Dermis microvascular lymphatic vessel endothelial cell (primary cell): ENCODE results near the gene NT5DC2. TPM values are rescaled to one million over a fixed set of nuclear protein-coding genes. Genes with fewer than 3 reads are reported as not detected.

Experiments used
- DNase-seq, 2 donors: peaks; one replicate each; pipeline versions ENCODE4 v3.0.0 to v3.0.0-alpha.2; 2010; ENCODE audit warnings: low read depth in 2 of 2
- total RNA-seq: library from RNA; depleted of rRNA; stranded (reverse); fragments of >200 nt; gene quantifications from 2 replicates; pipeline ENCODE4 v1.2.1, GENCODE V29; 2014

Gene NT5DC2
- total RNA-seq, 1 donor from 2014 or later: 24.4 TPM

DNA sequence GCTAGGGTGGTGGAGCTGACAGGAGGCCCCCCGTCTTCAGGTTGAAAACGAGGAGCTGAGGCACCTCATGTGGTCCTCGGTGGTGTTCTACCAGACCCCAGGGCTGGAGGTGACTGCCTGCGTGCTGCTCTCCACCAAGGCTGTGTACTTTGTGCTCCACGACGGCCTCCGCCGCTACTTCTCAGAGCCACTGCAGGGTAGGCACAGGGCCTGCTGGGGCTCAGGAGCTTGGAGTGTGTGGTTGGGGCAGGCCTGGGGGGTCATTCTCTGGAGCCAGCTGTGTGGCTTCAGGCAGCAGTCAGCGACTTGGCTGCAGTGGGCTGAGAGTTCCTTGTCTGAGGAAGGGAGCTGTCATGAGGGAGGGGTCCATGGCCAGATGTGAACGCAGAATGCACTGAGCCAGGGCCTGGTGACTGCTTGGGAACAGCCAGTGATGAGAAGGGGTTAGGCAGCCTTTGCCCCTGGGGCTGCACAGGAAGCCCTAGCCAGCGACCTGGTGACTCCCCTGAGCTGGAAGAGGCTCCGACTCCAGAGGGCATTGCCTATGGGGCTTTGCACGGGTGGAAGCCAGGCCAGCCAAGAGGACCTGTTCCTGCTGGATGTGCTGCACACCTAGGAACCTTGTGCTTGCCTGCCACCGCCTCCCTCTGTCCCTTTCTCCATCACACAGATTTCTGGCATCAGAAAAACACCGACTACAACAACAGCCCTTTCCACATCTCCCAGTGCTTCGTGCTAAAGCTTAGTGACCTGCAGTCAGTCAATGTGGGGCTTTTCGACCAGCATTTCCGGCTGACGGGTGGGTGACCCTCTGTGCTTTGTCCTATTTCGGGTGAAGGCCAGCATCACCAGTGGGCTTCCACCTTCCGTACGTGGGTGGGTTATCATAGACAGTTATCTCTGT lies 43.4 kb downstream of the NT5DC2 start:
- peak in 1 of 2 donors; percentile 11 for DNase-seq

DNA sequence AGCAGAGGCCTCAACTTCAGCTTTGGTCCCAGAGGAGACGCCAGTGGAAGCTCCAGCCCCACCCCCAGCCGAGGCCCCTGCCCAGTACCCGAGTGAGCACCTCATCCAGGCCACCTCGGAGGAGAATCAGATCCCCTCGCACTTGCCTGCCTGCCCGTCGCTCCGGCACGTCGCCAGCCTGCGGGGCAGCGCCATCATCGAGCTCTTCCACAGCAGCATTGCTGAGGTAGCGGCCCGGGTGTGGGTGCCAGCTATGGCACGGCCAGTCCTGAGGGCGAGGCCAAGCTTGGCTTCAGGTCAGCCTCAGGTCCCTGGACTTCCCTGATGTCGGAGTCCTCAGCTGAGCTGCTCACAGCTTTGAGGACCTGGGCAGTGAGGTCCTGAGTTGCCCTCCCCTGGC lies 44.2 kb downstream of the NT5DC2 start:
- DNase-seq: no peak

DNA sequence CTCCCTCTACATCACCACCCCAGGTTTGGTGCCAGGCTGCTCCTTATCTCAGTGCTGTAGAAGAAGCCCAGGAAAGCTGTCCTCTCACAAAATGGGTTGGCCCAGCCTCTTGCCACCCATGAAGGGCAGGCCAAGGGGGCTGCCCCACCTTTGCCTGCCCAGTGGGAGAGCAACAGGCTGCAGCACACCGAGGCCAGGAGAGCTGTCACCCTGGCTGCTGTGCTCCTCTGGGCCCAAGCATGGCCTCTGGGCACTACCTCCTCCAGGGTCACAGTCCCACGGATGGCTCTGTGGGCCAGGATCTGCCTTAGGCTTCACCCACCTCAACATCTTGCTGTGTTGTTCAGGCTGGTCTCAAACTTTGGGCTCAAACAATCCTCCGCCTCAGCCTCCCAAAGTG lies 44.9 kb downstream of the NT5DC2 start:
- DNase-seq: no peak

DNA sequence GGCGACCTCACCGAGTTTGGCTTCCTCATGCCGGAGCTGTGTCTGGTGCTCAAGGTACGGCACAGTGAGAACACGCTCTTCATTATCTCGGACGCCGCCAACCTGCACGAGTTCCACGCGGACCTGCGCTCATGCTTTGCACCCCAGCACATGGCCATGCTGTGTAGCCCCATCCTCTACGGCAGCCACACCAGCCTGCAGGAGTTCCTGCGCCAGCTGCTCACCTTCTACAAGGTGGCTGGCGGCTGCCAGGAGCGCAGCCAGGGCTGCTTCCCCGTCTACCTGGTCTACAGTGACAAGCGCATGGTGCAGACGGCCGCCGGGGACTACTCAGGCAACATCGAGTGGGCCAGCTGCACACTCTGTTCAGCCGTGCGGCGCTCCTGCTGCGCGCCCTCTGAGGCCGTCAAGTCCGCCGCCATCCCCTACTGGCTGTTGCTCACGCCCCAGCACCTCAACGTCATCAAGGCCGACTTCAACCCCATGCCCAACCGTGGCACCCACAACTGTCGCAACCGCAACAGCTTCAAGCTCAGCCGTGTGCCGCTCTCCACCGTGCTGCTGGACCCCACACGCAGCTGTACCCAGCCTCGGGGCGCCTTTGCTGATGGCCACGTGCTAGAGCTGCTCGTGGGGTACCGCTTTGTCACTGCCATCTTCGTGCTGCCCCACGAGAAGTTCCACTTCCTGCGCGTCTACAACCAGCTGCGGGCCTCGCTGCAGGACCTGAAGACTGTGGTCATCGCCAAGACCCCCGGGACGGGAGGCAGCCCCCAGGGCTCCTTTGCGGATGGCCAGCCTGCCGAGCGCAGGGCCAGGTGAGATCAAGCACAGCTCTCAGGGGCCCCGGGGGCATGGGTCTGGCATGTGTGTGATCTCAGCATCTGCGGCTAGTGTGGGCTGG lies 45.6 kb downstream of the NT5DC2 start:
- DNase-seq: no peak

DNA sequence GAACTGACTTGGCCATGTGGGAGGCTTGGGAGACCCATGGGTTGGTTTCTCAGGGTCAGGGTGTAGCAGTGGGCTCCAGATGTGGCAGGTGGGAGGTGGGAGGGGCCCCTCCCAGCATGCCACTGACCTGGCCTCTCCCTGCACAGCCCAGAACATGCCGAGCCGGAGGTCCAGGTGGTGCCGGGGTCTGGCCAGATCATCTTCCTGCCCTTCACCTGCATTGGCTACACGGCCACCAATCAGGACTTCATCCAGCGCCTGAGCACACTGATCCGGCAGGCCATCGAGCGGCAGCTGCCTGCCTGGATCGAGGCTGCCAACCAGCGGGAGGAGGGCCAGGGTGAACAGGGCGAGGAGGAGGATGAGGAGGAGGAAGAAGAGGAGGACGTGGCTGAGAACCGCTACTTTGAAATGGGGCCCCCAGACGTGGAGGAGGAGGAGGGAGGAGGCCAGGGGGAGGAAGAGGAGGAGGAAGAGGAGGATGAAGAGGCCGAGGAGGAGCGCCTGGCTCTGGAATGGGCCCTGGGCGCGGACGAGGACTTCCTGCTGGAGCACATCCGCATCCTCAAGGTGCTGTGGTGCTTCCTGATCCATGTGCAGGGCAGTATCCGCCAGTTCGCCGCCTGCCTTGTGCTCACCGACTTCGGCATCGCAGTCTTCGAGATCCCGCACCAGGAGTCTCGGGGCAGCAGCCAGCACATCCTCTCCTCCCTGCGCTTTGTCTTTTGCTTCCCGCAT lies 46.4 kb downstream of the NT5DC2 start:
- no peak for DNase-seq

DNA sequence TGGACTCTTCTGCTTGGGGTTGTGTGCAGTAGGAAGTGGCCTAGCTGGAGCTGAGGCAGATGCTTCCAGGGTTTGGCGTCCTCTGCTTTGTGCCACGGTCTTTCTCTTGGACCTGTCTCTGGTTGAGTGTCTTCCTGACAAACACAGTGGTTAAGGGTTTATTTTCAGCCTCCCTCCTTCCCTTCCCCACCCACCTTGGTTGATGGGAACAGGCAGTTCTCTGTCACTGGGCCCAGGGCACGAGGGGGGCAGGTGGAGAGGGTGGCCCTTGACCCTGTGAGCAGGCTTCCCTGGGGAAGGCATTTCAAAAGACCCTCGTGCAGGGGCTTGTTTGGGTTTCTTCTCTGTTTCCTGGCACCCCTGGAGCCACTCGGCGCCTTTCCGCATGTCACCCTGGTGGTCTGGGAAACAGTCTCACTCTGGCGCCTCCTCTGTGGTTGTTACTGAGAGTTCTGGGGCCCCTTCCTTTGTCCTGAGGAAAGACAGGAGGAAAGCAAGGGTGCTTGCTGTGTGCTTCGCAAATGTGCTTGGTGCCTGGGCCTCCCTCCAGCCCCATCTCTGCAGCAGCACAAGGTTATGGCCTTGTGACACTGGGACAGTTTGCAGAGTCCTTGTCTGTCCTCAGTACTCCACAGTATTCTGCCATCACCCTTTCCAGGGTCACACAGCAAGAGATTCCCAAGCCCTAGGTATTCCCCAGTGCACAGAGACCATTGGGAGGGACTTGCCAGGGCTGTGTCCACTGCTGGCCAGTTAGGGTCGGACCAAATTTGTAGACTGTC lies 48.8 kb downstream of the NT5DC2 start:
- DNase-seq: no peak

DNA sequence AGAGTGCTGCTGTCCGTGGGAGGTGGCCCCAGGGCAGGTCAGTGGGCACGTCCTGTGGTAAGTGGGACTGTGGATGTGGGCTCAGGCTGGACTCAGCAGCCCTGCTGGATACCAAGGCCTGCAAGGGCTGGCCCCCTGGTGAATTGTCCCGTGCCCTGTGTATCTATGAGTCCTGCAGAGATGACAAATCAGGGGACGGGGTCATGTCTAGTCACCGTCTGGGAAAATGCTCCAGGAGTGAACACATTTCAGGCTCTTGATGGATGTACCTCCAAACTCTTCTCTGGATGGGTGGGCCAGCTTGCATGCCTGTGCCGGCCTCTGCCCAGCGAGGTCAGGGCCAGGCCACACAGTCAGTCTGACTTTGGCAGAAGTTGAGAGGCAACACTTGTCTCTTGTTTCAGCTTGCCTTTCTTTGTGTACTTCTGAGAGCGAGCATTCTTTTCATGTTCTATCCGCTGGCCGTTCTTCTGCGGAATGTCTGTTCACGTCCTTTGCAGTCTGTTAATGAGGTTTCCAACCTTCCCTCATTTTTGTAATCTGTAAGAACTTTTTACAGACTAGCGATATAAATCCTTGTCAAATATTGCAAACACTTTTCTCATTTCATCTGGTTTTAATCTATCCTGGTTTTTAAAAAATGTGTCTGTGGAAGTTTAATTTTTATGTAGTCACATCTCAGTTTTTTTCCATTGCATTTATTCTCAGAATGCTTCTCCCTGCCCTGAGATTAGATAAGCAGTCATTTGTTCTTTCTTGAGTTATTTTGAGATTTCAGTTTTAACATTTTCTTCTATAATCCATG lies 49.9 kb downstream of the NT5DC2 start:
- no peak for DNase-seq

DNA sequence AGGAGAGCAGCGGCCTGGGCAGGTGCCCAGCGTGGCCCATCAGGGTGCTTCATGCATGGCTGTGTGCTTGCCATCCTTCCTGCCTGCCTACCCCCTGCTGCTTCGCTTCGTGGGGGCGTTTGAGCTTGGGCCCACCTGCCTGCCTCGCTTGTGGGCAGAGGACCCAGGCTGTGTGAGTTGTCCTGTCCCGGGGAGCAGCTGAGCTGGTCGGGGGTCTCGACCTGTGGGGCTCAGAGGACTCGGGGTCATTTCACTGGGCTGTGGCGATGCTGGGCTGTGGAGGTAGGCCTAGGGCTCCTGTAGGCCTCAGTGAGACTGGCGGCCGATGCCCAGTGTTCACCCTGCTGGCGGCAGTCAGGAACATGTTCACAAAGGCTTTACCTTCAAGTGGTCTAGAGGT lies 50.6 kb downstream of the NT5DC2 start:
- no peak for DNase-seq

DNA sequence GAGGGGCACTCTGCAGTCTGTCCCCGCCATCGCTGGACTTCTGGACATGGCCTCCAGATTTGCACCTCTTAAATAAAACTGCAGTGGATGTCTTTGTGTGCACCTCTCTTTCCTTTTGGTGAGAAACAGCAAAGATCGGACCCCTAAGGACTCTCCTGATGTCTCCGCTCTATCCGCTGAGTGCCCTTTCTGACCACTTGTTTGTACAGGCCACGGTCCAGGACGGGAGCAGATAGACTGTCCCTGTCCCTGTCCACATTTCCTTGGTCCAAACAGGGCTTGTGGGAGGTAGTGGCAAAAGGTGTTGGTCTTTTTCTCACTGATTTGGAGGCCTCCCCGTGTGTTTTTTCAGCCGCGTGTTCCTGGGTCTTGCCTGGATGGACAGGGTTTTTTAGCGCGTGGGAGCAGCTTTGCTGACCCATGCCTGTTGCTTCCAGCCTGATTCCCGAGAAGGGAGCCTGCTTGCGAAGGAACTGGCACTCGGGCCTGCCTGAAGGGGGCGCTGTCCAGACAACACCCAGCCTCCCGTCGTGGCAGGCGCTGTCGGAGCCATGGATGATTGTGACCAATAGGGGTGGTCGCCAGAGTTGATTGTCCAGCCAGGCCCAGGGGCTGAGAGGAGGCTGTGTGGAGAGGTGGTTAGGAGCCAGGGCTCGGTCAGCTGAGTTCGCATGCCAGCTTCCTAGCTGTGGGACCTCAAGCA lies 51.7 kb downstream of the NT5DC2 start:
- peak in 1 of 2 donors; percentile 51 for DNase-seq

DNA sequence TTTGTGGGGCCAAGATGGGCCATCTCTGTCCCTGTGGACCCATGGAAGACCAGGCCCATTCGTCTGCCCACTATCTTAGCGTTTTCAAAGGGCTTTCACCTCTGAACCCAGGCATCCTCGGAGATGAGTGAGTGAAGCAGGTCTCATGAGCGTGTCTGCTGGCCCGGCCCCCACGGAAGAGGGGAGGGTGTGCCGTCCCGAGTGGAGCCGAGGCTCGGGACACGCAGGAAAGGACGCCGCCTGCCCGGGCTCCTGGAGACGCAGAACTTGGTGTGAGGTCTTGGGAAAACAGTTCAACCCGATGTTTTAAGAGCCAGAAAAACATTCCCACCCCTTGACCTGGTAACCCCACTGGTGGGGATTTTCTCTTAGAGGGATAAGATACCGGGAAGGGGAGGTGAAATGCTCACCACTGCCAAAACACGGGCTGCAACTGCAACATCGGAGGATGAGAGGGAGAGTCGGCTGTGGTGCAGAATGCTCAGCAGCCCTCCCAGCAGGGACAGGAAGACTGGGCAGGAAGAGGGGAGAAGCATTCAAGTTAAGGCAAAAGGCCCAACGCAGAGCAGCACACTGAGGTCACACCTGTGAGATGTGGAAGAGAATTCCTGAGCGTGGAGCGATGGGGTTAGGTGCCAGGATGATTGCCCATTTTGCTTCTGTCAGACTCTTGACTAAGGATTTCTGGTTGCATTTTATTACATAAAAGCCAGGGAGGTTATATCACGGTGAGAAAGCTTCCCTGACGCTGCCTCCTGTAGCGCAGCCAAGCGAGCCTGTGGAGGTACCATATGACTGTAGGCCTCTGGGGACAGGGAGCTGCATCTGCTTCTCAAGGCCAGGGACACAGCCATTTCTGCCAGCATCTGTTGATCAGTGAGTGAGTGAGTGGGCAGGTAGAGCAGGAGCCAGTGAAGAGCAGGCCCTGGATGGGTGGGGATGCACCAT lies 52.6 kb downstream of the NT5DC2 start:
- no peak for DNase-seq

DNA sequence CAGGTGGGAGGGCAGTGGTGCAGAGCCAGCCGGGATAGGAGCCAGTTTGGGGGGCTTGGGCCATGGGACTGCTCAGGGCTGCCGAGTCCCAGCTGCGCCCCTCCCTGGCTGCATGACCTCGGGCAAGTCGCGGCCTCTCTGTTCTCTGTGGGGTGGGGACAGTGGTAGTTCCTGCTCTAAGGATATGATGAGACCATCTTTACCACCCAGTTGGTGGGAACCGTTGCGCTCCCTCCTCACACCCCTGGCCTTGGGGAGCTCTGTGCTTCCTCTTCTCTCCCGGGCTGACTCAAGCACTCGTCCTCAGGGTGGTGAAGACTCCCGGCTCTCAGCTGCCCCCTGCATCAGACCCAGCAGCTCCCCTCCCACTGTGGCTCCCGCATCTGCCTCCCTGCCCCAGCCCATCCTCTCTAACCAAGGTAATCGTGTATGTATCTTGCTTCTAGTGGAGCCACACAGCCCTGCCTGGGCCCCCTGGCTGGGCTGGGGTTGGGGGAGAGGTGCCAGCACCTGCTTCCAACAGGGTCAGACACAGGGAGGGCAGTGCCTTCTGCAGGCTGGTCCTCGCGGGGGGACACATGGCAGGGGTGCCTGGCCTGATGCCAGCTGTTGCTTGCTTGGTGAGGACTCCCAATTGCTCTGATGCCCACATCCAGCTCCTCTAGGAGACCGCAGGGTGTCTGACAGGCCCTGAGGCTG lies 53.6 kb downstream of the NT5DC2 start:
- DNase-seq: no peak

DNA sequence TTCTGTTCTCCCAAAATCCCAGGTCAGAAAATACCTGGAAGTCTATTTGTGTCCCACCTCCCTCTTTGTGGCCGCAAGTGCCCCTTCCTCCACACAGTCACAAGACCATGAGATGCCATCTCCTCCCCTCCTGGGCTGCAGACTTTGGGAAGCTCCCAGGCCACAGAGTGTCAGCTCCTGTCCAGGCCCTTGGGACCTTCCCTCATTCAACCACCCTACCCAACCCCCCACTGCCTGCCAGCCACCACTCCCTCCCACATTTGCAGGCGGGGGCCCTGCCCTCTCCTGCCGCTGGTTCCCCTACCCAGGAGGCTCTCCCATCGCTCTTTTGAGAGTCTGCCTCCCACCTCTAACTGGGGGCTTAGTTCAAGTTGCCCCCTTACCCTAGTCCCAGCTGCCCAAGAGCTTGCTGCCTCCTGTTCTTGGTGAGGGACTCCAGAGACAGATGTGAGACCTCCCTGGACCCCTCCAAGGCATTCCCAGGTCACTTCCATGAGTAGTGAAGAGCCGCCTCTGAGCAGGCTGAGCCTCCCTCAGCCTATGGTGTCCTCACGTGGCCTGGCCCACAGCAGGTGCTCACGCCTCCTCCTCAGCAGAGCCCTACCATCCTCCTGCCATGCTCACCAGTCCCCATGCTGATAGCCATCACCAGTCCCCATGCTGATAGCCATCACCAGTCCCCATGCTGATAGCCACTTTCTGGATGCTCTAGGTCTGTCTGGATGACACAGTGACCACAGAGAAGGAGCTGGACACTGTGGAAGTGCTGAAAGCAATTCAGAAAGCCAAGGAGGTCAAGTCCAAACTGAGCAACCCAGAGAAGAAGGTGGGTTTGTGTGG lies 54.4 kb downstream of the NT5DC2 start:
- DNase-seq: no peak

DNA sequence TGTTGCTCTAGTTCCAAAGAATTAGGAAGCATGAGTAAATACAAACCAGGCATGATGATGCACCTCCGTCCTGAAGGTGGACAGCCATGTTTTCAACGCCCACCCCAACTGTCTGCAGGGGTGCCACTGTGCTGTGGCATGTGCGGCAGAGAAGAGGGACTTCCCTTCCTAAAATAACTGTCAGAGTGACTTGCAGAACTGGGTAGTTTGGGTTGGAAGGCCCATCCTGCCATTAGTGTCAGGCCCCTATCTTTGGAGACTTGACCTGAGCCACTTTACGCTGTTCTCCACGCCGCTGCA lies 55.9 kb downstream of the NT5DC2 start:
- no peak for DNase-seq

DNA sequence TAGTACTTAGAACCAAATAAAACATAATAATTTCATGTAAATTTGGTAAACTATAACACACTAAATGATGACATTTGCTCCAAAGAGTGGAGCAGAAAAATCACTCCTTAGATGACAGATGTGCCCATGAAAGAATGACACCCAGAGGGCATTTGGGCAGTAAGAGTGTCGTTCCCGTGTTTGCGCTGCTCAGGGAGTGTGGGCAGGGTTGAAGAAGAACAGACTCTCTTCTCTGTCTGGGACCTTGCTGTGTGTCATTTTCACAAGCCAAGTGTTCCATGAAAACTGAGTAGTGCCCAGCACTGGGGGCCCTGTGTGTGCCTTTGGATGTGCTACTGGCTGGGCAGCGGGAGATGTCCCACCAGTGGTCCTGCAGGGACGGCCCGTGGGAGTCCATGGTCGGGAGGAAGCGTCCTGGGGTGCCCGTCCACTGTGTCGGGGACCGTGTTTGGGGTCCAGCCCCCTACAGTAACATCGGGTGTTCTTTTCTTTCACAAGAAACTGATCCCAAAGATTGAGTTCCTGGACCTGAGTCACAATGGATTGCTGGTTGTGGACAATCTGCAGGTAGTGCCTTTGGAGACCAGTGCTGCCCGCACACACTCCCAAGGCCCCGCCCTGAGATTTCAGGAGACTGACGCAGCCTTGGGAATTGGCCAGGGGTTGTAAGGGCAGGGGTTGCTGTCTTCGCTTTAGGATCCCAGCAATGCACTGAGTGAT lies 56.4 kb downstream of the NT5DC2 start:
- DNase-seq: no peak
